Measurements from ENCODE around the gene GRIK4. TPM values are rescaled to one million over a fixed set of nuclear protein-coding genes. Genes with fewer than 3 reads are reported as not detected.
"Not testable (repeated sequence)": the region's sequence is repeated elsewhere in the genome, so short reads cannot be mapped to it uniquely, and the experiment has no call there.

Gene GRIK4
- total RNA-seq, 1 donor from 2014 or later, result not detected

DNA sequence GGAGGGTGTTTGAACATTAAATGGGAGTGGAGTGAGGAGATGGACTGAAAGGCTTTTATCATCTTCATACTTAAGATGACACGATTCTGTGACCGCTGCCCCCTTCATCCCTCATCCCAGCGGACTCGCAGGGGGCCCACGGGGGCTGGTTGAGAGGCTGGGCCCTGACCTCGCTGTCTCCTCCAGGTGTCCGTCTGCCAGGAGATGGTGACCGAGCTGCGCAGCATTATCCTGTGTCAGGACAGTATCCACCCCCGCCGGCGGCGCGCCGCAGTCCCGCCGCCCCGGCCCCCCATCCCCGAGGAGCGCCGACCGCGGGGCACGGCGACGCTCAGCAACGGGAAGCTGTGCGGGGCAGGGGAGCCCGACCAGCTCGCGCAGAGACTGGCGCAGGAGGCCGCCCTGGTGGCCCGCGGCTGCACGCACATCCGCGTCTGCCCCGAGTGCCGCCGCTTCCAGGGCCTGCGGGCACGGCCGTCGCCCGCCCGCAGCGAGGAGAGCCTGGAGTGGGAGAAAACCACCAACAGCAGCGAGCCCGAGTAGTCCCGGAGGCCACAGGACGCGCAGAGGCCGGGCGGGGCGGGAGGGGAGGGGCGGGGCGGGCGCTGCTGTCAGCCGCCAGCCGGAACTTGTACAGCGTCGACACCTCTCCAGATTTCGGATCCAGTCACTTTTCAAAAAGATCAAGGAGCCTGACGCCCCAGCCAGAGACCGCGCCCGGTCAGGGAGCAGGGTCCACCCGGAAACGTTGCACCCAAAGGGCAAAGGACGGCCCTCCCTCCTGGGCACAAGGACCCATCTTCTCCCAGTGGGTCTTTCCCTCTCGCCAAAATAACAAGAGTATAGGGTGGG, 474.4 kb downstream of the GRIK4 start:
- intact Hi-C loops (cut with DNase I), result no loop called here
- ATAC-seq (peak; percentile 85), DNase-seq (ENCODE audit: missing footprints) (no peak)

DNA sequence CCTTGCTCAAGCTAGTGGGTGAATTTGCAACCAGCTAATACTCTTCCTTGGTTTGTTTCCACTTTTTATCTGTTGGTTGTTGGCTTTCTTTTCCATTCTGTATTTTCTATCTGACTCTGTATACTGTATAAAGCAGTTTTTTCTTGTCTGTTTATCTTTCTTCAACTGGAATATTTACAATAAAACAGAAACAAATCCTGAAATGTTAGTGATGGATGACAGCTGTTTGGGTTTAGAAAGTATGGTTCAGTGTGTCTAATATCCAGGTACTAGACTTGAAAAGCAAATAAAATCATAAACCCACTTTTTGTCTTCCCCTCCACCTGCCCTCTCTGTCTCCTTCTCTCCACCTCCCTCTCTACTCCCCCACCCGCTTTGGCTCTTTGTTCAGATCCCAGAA, 477.1 kb downstream of the GRIK4 start:
- DNase-seq (ENCODE audit: missing footprints) (no peak), ATAC-seq (no peak)
- intact Hi-C loops (cut with DNase I), result no loop called here

DNA sequence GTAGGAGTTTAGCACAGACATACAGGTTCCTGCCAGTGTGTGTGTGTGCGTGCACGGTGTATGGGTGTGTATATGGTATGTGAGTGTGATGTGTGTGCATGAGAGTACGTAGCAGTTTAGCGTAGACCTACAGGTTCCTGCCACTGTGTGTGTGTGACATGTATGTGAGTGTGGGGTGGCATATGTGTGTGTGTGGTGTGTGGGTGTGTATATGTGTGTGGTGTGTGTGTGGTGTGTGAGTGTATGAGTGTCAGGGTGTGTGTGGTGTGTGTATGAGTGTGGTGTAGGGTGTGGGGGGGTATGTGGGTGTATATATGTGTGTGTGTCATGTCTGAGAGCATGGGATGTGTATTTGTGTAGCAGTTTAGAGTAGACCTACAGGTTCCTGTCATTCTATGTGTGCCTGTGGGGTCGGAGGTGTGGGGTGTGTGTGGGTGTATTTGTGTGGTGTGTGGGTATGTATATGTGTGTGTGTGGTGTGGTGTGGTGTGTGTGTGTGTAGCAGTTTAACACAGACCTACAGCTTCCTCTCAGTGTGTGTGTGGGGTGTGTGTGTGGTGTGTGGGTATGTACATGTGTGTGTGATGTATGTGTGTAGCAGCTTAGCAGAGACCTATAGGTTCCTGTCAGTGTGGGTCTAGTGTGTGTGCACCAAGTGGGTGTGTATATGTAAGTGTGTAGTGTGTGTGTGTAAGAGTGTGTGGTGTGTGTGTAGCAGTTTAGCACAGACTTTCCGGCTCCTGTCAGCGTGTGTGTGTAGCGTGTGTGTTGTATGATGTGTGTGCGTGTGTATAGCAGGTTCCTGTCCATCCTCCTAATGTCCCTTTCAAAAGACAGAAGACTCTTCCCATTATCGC, 480.5 kb downstream of the GRIK4 start:
- intact Hi-C loops (cut with DNase I), result no loop called here
- ATAC-seq (peak; percentile 20), DNase-seq (ENCODE audit: missing footprints) (no peak)

DNA sequence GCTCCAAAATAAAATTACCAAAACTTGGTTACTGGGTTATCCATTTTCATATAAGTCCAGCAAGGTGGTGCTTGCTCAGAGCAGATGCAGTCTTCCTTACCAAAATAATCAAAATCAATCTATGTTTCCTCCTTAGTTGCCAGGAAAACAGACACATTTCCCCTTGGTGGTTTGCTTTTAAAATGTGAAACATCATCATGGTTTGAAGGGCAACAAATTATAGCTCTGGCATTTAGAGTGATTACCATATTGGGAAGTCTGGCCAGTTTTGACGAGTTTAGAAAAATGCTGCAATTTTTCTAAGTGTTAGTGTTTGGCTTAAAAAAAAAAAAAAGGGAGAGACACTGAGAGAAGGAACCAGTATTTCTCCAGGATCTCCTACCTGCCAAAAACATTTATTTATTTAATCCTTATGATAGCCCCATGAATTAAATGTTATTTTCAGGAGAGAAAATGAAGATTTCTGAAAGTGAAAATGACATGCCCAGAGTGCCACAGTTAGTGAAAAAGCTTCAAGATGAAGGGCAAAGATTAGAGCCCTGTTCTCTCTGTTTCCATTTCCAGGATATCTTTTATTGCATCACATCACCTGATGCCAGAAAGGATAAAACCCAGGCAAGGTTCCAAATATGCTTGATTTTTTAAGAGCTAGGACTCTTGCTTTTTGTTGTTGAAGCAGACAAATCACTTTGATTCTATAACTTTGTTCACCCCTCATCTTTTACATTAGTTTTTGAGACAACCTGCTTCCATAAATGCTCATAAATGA, 482.7 kb downstream of the GRIK4 start:
- ATAC-seq (no peak), DNase-seq (ENCODE audit: missing footprints) (no peak)
- intact Hi-C loops (cut with DNase I), result no loop called here

DNA sequence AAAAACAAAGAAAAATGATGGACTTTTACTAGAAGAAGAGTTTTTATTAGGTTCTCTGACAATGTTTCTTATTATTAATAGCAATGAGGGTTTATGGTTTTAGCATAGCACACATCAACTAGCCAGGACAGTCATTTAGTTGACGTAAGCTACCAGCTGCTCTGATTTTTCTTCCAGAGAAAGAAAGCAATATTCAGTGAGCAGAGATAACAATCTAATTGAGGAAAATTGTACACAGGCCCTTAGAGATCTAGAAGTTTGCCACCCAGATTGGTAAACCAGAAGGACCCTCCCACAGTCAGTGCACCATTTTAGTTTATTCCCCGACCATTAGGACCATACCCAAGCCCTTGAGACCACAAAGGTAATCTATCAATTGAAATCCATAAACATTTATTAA, 483.6 kb downstream of the GRIK4 start:
- no peak for DNase-seq (ENCODE audit: missing footprints)
- intact Hi-C loops (cut with DNase I), result no loop called here
- ATAC-seq, result no peak

DNA sequence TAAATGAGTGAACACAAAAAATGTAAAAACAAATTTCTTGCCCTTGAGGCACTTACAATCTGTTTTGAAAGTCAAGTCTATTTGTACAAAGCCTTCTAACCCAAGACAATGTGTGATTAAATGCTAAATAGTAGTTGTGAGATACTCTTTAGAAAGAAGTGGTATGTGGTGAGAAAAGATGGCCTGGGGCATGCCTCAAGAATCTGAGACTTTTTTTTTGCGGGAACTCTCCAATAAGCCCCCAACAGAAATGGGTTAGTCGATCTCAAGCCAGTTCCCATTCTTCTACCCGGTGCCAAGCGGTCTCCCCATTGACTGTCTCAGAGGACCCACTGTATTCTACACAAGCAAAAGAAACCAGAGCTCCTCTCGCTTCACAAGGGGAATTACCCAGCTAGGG, 485.4 kb downstream of the GRIK4 start:
- intact Hi-C loops (cut with DNase I), result no loop called here
- ATAC-seq (no peak), DNase-seq (ENCODE audit: missing footprints) (no peak)

DNA sequence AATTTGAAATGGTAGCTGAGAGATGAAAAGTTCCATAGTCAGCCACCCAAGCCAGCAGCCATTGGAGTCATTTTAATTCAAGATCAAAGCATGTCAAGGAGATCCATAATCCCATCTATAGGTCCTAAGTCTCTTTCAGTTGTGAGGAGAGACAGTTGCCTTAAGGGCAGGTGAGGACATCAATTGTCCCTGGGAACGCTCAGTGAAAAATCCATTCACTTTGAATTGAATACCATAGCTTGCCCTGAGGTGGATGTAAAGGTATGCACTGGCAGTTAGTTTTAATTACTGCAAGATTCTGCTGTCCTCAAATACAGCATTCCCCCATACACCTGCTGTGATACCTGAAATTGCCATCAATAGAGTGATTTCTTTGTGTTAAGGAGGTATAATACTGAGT, 487.0 kb downstream of the GRIK4 start:
- intact Hi-C loops (cut with DNase I), result no loop called here
- DNase-seq (ENCODE audit: missing footprints) (no peak), ATAC-seq (no peak)

DNA sequence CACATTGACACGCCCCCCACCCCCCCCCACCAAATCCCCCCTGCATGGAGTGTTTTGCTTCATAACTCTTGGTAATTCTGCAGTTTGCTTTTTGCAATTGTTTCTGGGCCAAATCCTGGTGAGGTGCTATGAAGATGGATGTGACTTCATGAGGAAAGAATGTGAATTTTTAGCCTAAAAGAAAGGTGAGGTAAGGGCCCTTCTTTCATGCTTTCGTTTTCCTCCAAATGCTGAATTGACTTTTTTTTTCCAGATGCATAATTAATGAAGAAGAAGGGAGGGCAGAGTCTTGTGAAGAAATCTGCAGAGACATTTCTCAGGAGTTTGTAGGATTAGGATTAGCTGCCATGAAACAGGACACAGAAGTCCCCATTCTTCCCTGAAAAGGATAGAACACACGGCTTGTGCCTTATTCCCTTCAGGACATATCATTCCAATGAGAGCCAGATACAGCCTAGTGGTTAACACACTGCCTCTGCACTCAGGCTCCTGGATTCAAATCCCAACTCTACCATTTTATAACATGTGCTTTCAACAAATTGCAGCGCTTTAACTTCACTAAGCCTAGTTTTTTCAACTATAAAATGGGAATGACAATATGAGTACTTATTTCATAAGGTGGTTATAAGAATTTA, 492.8 kb downstream of the GRIK4 start:
- ATAC-seq (no peak), DNase-seq (ENCODE audit: missing footprints) (no peak)
- intact Hi-C loops (cut with DNase I), result no loop called here

DNA sequence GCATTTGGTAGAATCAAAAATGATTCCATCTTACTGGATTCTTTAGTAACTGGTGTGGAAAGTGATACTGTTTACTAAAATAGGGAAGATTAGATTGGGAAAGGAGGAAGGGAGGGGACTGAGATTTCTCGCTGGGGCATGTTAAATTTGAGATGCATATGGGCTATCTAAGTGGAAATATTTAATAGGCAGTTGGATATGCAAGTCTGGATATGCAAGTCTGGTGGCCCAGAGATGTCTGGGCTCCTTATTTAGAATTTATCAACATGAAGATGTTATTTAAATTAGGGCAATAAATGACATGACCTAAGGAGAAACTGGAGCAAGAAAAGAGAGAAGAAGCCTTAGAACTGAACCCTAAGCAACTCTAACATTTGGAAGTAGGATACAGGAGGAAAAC, 495.4 kb downstream of the GRIK4 start:
- DNase-seq (ENCODE audit: missing footprints), result no peak
- intact Hi-C loops (cut with DNase I), result no loop called here
- no peak for ATAC-seq

DNA sequence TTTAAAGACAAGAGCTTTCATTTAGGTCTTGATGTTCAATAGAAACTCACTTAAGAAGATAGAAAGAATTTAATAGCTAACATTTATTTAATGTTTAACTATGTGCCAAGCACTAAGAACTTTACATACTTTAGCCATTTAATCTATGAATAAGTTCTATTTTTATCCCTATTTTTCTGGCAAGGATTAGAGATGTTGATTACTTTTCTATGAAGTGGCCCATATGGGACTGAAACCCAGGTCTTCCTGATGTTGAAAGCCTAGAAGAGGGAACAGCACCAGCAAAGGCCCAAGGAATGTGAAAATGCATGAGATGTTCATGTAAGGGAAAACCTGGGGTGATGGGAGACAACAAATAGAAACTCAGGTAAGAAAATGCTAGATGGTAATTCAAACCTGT, 497.0 kb downstream of the GRIK4 start:
- intact Hi-C loops (cut with DNase I), result no loop called here
- no peak for ATAC-seq
- no peak for DNase-seq (ENCODE audit: missing footprints)

DNA sequence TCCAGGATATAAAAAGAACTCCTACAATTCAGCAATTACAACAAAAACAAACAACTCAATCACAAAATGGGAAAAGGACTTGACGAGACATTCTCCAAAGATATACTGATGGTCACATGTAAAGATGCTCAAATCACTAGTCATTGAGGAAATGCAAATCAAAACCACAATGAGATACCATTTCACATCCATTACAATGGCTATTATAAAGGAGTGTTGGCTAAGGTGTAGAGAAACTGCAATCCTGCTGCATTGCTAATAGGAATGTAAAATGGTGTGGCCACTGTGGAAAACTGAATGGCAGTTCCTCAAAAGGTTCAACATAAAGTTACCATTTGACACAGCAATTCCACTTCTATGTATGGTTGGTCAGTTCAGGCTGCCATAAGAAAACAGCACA, 500.5 kb downstream of the GRIK4 start:
- intact Hi-C loops (cut with DNase I), result no loop called here
- DNase-seq (ENCODE audit: missing footprints) (no peak), ATAC-seq (no peak)

DNA sequence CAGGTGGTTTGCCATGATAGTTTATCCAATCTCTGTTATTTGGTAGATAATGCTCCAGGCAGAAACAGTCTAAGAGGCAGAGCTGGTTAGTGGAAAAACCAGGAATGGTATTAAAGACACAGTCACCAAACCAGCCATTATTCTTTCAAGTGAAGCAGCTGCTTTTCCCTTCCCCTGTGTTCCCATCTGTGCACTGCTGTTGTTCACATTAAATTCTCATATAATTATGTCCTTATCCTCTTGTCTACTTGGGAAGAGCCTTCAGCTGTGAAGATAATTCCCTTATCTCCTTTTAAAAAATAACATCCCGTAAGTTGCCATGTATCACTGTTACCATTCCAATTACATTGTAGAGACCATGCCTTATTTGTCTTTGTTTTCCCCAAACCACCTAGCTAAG, 507.2 kb downstream of the GRIK4 start:
- intact Hi-C loops (cut with DNase I), result no loop called here
- ATAC-seq, result no peak
- no peak for DNase-seq (ENCODE audit: missing footprints)

DNA sequence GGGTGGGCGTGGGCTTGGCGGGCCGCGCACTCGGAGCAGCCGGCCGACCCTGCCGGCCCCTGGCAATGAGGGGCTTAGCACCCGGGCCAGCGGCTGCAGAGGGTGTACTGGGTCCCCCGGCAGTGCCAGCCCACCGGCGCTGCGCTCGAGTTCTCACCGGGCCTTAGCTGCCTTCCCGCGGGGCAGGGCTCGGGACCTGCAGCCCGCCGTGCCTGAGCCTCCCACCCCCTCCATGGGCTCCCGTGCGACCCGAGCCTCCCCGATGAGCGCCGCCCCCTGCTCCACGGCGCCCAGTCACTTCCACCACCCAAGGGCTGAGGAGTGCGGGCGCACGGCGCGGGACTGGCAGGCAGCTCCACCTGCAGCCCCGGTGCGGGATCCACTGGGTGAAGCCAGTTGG, 510.2 kb downstream of the GRIK4 start:
- intact Hi-C loops (cut with DNase I); DNase-seq (ENCODE audit: missing footprints): not testable (repeated sequence)

DNA sequence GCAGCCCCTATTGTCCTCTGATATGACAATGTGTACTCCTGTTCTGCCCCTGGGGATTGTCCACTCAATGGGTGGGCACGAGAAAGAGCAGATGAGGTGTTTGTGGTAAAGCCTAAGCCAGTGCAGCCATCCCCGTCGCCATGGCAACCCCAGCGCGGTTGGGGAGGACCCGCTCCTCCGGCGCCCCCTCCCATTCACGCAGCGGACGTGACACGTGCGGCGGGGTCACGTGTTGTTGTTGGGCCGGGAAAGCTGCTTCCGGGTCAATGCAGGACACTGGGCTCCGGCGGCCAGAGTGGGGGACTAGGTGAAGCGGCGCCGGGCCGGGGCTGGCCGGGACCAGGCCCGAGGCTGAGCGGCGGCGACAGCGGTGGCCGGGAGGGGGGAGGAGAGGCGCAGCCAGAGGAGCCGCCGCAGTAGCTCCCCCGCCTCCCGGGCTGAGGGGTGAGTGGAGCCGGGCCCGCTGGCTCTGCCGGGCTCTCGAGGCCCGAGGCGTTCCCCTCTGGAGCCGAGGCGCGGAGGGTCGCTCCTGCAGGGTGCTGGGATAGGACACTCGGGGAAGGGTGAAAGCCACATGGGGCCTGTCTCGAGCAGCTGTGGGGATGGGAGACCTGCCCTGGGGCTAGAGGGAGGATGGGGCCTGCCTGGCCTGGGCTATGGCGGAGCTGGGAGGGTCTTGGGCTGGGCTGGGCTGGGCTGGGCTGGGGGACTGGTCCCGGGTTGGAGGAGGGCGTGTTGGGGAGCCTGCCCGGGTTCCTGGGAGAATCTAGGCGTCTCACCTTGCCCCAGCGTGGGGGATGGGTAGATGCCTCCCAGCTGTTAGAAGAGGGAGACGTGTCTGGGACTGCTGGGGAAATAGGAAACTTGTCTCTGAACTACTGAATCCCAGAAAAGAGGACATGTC, 512.6 kb downstream of the GRIK4 start, which contains the start of gene TBCEL:
Gene TBCEL, plus strand, starts transcription at position 255 of the 904 bp plus-strand sequence. CDS start 21,589 bp downstream, outside the sequence.
- DNase-seq (ENCODE audit: missing footprints) (peak; percentile 95), ATAC-seq (peak; percentile 90)
- intact Hi-C loops (cut with DNase I), result no loop called here

More for the DNA sequence above, 510.2 kb downstream of the GRIK4 start:
- ATAC-seq, result not testable (repeated sequence)

DNA sequence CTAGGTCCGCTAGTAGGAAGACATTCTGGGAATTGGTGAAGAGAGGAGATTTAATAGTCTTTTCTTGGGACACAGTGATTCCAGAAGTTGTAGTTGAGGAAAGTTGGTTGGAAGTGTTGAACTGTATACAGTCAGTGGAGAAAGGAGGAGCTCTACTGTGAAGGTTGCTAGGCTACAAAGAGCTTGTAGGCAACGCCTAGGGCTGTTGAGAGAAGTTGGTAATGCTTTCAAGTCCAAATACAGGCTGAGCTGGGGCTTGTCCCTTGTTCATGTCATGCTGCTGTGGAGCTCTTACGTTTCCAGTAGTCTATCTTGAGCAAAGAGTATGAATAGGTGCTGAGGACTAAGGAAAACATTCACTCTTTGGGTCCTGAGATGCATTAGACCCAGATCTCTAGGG, 513.4 kb downstream of the GRIK4 start:
- intact Hi-C loops (cut with DNase I), result no loop called here
- ATAC-seq (peak; percentile 87), DNase-seq (ENCODE audit: missing footprints) (no peak)

DNA sequence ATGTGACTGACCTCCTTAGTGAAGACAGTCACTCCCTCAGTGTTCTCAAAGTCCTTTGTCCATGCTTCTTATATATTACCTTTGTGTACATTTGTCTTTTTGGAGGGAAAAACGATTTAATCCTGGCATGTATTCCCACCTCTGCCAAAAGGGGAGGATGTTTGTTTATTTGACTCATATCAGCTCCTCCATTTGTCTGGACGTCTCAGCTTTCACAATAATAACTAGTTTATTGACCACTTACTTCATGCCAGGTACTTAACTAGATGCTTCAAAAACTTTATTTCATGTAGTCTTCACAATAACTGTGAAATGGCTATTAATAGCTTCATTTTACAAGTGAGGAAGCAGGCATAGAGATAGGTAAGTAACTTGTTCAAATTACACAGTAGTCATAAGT, 517.6 kb downstream of the GRIK4 start:
- ATAC-seq (no peak), DNase-seq (ENCODE audit: missing footprints) (no peak)
- intact Hi-C loops (cut with DNase I), result no loop called here

DNA sequence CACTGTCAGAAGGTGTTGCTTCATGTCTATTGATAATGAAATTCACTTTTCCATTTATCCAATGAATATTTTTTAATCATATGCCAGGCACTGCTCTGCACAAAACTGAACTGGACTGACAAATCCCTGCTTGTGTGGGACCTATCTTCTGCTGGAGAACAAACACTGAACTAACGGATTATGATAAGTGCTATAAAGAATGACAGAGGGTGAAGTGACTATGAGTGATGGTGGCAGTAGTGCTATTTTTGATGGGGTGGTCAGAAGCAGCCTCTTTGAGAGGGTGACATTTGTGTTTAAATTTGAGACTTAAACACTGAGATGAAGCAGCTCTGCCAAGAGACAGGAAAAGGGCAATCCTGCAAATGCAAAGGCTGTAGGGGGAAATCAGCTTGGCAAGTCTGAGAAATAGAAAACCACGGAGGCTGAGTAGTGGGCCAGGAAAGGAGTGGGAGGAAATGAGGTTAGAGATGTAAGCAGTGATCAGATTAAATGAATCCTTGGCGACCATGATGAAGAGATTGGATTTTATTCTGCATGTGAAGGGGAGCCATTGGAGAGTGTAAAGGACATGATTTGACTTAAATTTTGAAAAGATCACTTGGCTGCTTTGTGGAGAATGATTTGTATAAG, 518.4 kb downstream of the GRIK4 start:
- intact Hi-C loops (cut with DNase I), result no loop called here
- ATAC-seq (no peak), DNase-seq (ENCODE audit: missing footprints) (no peak)
